SK-N-MC (cell line): ENCODE data around the gene CCIN.

Experiments
- EZH2 ChIP-seq: fragments of 200-600 bp; sonication (generic); IDR thresholded peaks from one replicate; pipeline ENCODE4 v1.6.1; 2017; ENCODE audit warnings: antibody characterized with exemption
- POLR2AphosphoS5 ChIP-seq: IDR thresholded peaks from 2 replicates; pipeline ENCODE4 v1.6.1; 2012; ENCODE audit warnings: mild to moderate bottlenecking, low read depth, low read length, borderline replicate concordance

DNA sequence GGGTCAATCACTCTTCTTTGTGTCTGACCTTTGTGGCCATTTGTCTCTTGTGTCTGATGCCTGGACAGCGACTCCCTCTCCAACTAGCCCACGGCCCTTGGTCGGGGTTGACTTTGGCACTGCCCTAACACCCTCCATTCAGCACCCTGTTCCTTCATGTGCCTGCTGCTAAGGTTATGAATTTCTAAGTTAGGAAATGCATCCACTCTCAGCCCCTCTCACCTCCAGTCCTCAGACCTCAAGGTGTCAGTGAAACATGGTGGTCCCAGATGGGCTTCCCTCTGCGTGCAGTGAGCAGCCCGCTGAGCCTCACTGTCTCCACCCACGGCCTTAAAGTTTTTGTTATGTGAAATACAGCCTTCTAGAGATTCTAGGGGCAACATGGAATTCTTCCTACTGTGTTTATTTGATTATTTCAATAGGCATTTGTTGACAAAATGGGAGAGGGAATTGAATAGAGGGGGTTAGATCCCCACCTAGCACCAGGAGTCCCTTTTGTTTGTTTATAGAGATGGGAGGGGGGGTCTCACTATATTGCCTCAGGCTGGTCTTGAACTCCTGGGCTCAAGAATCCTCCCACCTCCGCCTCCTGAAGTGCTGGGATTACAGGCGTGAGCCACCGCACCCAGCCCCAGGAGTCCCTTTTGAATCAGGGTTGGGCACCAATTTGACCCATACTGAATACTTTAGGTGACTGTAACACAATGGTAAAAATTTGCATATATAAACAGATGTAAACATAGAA is 34.3 kb upstream of the CCIN start:
- no peak for TF ChIP-seq POLR2AphosphoS5
- TF ChIP-seq EZH2, result no peak
